ENCODE measurements around the gene DPPA2.

DPPA2 gene

DNA sequence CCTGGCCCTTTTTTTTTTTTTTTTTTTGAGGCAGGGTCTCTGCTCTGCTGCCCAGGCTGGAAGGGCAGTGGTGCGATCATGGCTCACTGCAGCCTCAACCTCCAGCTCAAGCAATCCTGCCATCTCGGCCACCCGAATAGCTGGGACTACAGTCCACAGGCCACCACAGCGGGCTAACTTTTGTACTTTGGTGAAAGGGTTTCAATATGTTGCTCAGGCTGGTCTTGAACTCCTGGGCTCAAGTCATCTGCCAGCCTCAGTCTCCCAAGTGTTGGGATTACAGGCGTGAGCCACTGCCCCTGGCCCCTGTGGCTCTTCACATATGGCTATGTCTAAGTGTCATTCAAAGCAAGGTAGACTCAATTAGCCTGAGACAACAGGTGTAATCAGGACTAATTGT is 8.8 kb upstream of the DPPA2 start:
- H3K27ac ChIP-seq = no peak overlapping the region
- TF ChIP-seq, protein P1, sequence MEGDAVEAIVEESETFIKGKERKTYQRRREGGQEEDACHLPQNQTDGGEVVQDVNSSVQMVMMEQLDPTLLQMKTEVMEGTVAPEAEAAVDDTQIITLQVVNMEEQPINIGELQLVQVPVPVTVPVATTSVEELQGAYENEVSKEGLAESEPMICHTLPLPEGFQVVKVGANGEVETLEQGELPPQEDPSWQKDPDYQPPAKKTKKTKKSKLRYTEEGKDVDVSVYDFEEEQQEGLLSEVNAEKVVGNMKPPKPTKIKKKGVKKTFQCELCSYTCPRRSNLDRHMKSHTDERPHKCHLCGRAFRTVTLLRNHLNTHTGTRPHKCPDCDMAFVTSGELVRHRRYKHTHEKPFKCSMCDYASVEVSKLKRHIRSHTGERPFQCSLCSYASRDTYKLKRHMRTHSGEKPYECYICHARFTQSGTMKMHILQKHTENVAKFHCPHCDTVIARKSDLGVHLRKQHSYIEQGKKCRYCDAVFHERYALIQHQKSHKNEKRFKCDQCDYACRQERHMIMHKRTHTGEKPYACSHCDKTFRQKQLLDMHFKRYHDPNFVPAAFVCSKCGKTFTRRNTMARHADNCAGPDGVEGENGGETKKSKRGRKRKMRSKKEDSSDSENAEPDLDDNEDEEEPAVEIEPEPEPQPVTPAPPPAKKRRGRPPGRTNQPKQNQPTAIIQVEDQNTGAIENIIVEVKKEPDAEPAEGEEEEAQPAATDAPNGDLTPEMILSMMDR (conservative IDR thresholded peaks at IDR 0.05) = no peak
- TF ChIP-seq ZFX (IDR thresholded peaks at IDR 0.05) = no peak

DNA sequence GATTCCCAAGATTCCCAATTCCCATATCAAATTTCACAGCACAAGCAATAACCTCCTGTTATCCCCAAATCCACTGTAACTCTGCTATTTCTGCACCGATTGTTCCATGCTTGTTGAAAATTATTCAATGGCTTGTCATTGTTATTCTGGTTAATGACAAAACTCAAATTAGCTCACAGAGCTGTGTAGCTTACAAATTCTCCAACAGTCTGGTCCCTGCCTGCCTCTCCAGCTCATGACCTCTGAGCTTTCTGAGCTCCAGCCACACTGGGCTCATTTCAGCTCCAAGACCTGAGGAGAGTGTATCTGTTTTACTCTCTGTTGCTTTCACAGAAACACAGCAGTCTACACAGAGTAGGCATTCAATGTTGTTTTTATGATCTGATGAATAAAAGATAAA is 3.3 kb downstream of the DPPA2 start:
- no peak overlapping the region for H3K27ac ChIP-seq
- no peak for TF ChIP-seq ZFX (IDR thresholded peaks at IDR 0.05)
- TF ChIP-seq, protein P1 (conservative IDR thresholded peaks at IDR 0.05) = no peak

DNA sequence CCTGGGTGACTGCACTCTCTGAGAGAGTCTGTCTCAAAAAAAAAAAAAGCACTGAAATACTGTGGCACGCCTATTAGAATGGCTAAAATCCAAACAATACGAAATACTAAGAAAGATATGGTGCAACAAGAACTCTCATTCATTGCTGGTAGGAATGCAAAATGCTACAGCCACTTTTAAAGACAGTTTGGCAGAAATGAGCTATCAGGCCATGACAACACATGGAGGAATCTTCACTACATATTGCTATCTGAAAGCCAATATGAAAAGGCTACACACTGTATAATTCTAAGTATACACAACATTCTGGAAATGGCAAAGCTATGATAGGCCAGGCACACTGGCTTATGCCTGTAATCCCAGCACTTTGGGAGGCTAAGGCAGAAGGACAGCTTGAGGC is 18.8 kb downstream of the DPPA2 start:
- no peak overlapping the region for H3K27ac ChIP-seq
- no peak for TF ChIP-seq ZFX (IDR thresholded peaks at IDR 0.05)
- TF ChIP-seq, protein P1 (conservative IDR thresholded peaks at IDR 0.05) = no peak

DNA sequence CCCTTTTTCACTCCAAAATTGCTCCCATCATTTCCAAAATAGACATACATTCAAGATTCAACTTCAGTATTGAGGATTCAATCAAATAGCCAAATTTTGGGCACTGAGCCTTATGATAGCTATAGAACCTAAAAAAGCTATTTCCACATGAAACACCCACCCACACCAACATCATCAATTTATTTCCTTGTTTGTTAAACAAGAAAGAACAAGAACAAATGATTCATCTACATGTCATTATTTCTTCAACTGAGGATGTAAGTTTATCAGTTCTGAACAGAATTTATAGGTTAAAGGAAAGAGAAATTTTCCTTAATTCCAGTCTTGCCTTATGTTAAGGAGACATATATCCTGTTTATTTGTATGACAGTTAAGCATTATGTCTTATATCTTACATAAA is 32.2 kb downstream of the DPPA2 start:
- TF ChIP-seq, protein P1 (conservative IDR thresholded peaks at IDR 0.05) = no peak
- no peak for TF ChIP-seq ZFX (IDR thresholded peaks at IDR 0.05)
- H3K27ac ChIP-seq = no peak overlapping the region

DNA sequence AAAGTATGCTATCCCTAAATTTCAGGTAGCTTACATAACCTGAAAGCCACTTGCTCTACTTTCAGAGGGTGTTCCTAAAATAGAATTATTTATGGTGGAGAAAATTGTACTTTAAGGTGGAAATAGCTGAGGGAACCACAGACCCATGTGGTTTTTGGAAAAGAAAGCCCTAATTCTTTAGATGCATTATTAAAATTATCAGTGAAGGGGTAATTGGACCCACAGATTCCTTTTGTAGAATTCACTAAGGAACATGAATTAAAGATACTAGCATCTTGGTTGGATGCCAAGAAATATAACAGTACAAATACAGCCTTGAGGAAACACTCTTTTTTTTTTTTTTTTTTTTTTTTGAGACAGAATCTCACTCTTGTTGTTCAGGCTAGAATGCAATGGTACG is 37.8 kb downstream of the DPPA2 start:
- H3K27ac ChIP-seq = no peak overlapping the region
- TF ChIP-seq, protein P1 (conservative IDR thresholded peaks at IDR 0.05) = no peak
- TF ChIP-seq ZFX (IDR thresholded peaks at IDR 0.05) = no peak

DNA sequence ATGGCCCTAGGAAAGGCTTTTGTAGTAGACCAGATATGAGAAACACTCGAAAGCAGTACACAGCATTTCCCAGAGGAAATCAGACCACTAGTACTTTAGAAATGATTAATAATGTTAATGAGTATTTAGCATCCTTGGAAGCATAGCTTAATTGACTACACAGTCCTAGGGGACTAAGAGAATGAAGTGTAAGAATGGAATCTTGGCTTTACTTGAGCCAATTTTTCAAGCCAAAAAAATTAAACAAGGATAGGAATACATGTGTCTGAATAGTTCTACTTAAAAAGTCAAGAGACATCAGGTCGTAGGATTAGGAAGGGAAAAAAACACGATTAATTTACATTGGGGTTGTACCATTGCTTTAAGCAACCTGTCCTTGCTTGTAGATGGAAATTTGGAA is 38.2 kb downstream of the DPPA2 start:
- no peak overlapping the region for H3K27ac ChIP-seq
- TF ChIP-seq, protein P1 (conservative IDR thresholded peaks at IDR 0.05) = no peak
- TF ChIP-seq ZFX (IDR thresholded peaks at IDR 0.05) = no peak

DNA sequence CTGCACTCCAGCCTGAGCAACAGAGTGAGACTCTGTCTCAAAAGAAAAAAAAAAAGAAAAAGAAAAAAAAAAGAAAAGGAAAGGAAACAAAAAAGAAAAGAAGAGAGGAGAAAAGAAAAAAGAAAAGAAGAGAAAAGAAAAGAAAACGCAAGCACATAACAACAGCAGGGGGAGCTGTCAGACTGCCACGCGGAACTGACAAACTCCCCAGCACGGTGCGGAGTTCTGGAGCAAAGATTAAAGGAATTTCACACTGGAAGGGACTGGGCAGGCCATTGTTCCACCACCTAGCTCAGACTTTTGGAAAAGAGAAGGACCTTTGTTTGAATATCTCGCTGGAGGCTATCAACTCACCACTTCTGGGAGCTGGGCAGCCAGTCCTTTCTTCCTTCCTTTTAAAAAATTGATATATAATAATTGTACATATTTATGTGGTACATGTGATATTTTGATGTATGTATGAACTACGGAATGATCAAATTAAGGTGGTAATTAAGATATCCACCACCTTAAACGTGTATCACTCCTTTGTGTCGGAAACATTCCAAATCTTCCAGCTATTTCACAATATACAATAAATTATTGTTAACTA is 40.5 kb downstream of the DPPA2 start:
- no peak overlapping the region for H3K27ac ChIP-seq
- TF ChIP-seq, protein P1 (conservative IDR thresholded peaks at IDR 0.05) = peak; percentile 85
- TF ChIP-seq ZFX (IDR thresholded peaks at IDR 0.05) = no peak
